Measurements from ENCODE around the gene CDK19.

Gene CDK19

GRCh38 chr6:110693994-110694393, 121.3 kb downstream of the CDK19 start:
- no peak for DNase-seq

GRCh38 chr6:110693296-110693695, 122.0 kb downstream of the CDK19 start:
- no peak for DNase-seq

- no peak for DNase-seq
These were observed 124.4 kb downstream of the CDK19 start for GRCh38 chr6:110690916-110691315.

GRCh38 chr6:110690106-110690654, 125.1 kb downstream of the CDK19 start:
- no peak for DNase-seq

- DNase-seq = no peak
These were observed 125.9 kb downstream of the CDK19 start for GRCh38 chr6:110689275-110689935.

GRCh38 chr6:110688661-110689268, 126.5 kb downstream of the CDK19 start:
- DNase-seq = no peak

- no peak for DNase-seq
These were observed 127.9 kb downstream of the CDK19 start for GRCh38 chr6:110687326-110687725.

- DNase-seq = no peak
These were observed 132.0 kb downstream of the CDK19 start for GRCh38 chr6:110683241-110683640.

- peak; percentile 16 for DNase-seq
These were observed 132.8 kb downstream of the CDK19 start for GRCh38 chr6:110682460-110682853.

GRCh38 chr6:110681543-110682459, 133.5 kb downstream of the CDK19 start:
- no peak for DNase-seq

GRCh38 chr6:110676396-110676795, 138.9 kb downstream of the CDK19 start:
- no peak for DNase-seq

- DNase-seq = no peak
These were observed 141.2 kb downstream of the CDK19 start for GRCh38 chr6:110674096-110674495.

GRCh38 chr6:110672122-110672521, 143.1 kb downstream of the CDK19 start:
- DNase-seq = no peak

- DNase-seq = no peak
These were observed 143.8 kb downstream of the CDK19 start for GRCh38 chr6:110671447-110671846.

- no peak for DNase-seq
These were observed 149.7 kb downstream of the CDK19 start for GRCh38 chr6:110665600-110665999.

- no peak for DNase-seq
These were observed 150.3 kb downstream of the CDK19 start for GRCh38 chr6:110664933-110665332.

GRCh38 chr6:110662490-110663211, 152.6 kb downstream of the CDK19 start:
- DNase-seq = no peak

- no peak for DNase-seq
These were observed 153.9 kb downstream of the CDK19 start for GRCh38 chr6:110661414-110661813.

GRCh38 chr6:110660066-110660655, 155.1 kb downstream of the CDK19 start:
- no peak for DNase-seq

GRCh38 chr6:110658631-110659211, 156.5 kb downstream of the CDK19 start:
- no peak for DNase-seq

- no peak for DNase-seq
These were observed 158.8 kb downstream of the CDK19 start for GRCh38 chr6:110656492-110656891.

GRCh38 chr6:110655821-110656220, 159.4 kb downstream of the CDK19 start:
- no peak for DNase-seq

Data from stimulated activated CD4-positive, alpha-beta T cell treated with anti-CD3 and anti-CD28 coated beads, Interleukin-12 subunit alpha, Interleukin-12 subunit beta, amount 100 ng/mL, for 4 hours (primary cell).